Keratinocyte (primary cell): ENCODE results near the gene HOXC6. TPM values are rescaled to one million over a fixed set of nuclear protein-coding genes. Genes with fewer than 3 reads are reported as not detected.

Experiments
- DNase-seq: peaks from one replicate; pipeline ENCODE4 v3.0.0-alpha.2; 2011; ENCODE audit warnings: low read depth, missing footprints, low spot score
- FAIRE-seq: peaks from 2 replicates; lab custom pipeline; 2011; peaks lifted over from hg19 to GRCh38; lab: Jason Lieb, UNC
- H2AFZ ChIP-seq: 2 replicates; pipeline ENCODE4 v1.6.0; 2012; ENCODE audit warnings: low read length, control low read depth, inconsistent platforms; ENCODE audit not compliant: control insufficient read depth
- H3K27ac ChIP-seq: 2 replicates; pipeline ENCODE4 v1.5.1; 2011; ENCODE audit warnings: low read length; ENCODE audit not compliant: control insufficient read depth, insufficient read depth
- H3K27me3 ChIP-seq: 3 replicates; pipeline ENCODE4 v1.6.0; 2011; ENCODE audit warnings: low read length; ENCODE audit not compliant: control insufficient read depth, insufficient read depth; ENCODE audit errors: extremely low read depth
- H3K36me3 ChIP-seq, 2 experiments: 2 replicates in 1 of 2; 3 replicates in 1 of 2; pipeline ENCODE4 v1.5.1; 2011; ENCODE audit warnings: low read length in 2 of 2, mild to moderate bottlenecking in 1 of 2; ENCODE audit not compliant: control insufficient read depth in 2 of 2, insufficient read depth in 2 of 2; ENCODE audit errors: extremely low read depth in 1 of 2
- H3K4me1 ChIP-seq: 3 replicates; pipeline ENCODE4 v1.5.1; 2011; ENCODE audit warnings: low read length; ENCODE audit not compliant: control insufficient read depth, insufficient read depth; ENCODE audit errors: extremely low read depth
- H3K4me2 ChIP-seq: 3 replicates; pipeline ENCODE4 v1.6.0; 2011; ENCODE audit warnings: low read depth, low read length; ENCODE audit not compliant: control insufficient read depth, insufficient read depth; ENCODE audit errors: extremely low read depth
- H3K4me3 ChIP-seq, 3 experiments: fragments of 200-600 bp in 1 of 3; sonication (generic) in 1 of 3; 2 replicates in 2 of 3; 3 replicates in 1 of 3; pipeline ENCODE4 v1.5.1; 2011 to 2016; ENCODE audit warnings: low read length in 3 of 3, mild to moderate bottlenecking in 3 of 3, control low read depth in 2 of 3, inconsistent platforms in 1 of 3, low read depth in 1 of 3, mixed read lengths in 1 of 3, mixed run types in 1 of 3, moderate library complexity in 1 of 3; ENCODE audit not compliant: control insufficient read depth in 2 of 3, insufficient read depth in 2 of 3; ENCODE audit errors: extremely low read depth in 1 of 3
- H3K79me2 ChIP-seq: 2 replicates; pipeline ENCODE4 v1.6.0; 2012; ENCODE audit warnings: low read length; ENCODE audit not compliant: control insufficient read depth, insufficient read depth
- H3K9ac ChIP-seq: 3 replicates; pipeline ENCODE4 v1.6.0; 2011; ENCODE audit warnings: low read length; ENCODE audit not compliant: control insufficient read depth, insufficient read depth; ENCODE audit errors: extremely low read depth
- H3K9me1 ChIP-seq: 3 replicates; pipeline ENCODE4 v1.6.0; 2011; ENCODE audit warnings: low read length; ENCODE audit not compliant: control insufficient read depth, insufficient read depth; ENCODE audit errors: extremely low read depth
- H3K9me3 ChIP-seq: 2 replicates; pipeline ENCODE4 v1.5.1; 2012; ENCODE audit warnings: low read depth, low read length; ENCODE audit not compliant: control insufficient read depth
- H4K20me1 ChIP-seq: 3 replicates; pipeline ENCODE4 v1.6.0; 2011; ENCODE audit warnings: low read length; ENCODE audit not compliant: control insufficient read depth, insufficient read depth; ENCODE audit errors: extremely low read depth
- EZH2 ChIP-seq: IDR thresholded peaks from one replicate; pipeline ENCODE4 v1.6.1; 2012; ENCODE audit warnings: inconsistent platforms, mild to moderate bottlenecking, low read length, moderate library complexity
- dilution Hi-C: fragments of 300-500 bp; cut with MboI; formaldehyde crosslinking; loops from one replicate; pipeline ENCODE4 v1.7.0; 2020; ENCODE audit warnings: low sequenced_read_pairs; ENCODE audit not compliant: extremely low pct_ligation_motif_present
- polyA plus RNA-seq, 5 experiments: library from polyadenylated mRNA; depleted of rRNA in 3 of 5; stranded (reverse) in 3 of 5; stranded (forward) in 1 of 5; unstranded in 1 of 5; fragments of >200 nt; gene quantifications; 1 replicate in 1 of 5; 2 replicates in 3 of 5; 3 replicates in 1 of 5; pipeline versions ENCODE4 v1.2.1 to v1.2.3, GENCODE V29; 2011 to 2012; ENCODE audit warnings: missing spikeins in 2 of 5, low read depth in 1 of 5, low replicate concordance in 1 of 5
- TF ChIP-seq, protein P1 (sequence below), 3 experiments: IDR thresholded peaks in 1 of 3; conservative IDR thresholded peaks in 1 of 3; optimal IDR thresholded peaks in 1 of 3; 2 replicates in 2 of 3; 3 replicates in 1 of 3; pipeline versions ENCODE3 to v1.5.1; 2011; ENCODE audit warnings: low read length in 3 of 3, mild to moderate bottlenecking in 3 of 3, moderate library complexity in 2 of 3, control low read depth in 1 of 3, inconsistent platforms in 1 of 3; ENCODE audit not compliant: insufficient read depth in 2 of 3; ENCODE audit errors: extremely low read depth in 1 of 3

The HOXC6 gene
- polyA plus RNA-seq, 1 donor (not counting 4 experiments of a cell fraction or from before 2014, with no cell fraction given): 4.7 TPM

DNA sequence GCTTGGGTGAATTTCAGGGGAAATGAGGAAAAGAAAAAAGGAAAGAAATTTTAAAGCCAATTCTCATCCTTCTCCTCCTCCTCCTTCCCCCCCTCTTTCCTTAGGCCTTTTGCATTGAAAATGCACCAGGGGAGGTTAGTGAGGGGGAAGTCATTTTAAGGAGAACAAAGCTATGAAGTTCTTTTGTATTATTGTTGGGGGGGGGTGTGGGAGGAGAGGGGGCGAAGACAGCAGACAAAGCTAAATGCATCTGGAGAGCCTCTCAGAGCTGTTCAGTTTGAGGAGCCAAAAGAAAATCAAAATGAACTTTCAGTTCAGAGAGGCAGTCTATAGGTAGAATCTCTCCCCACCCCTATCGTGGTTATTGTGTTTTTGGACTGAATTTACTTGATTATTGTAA lies 27.3 kb downstream of the HOXC6 start:
- H2AFZ ChIP-seq: no peak overlapping the region
- no peak overlapping the region for H3K27ac ChIP-seq
- no peak overlapping the region for H3K9ac ChIP-seq
- dilution Hi-C loops: no loop called here
- no peaks in the 10 kb centered on the region for H3K9me1 ChIP-seq
- FAIRE-seq (no peak), DNase-seq (no peak)
- no peaks in the 10 kb centered on the region for H3K27me3 ChIP-seq
- no peak overlapping the region for H3K4me2 ChIP-seq
- H3K4me1 ChIP-seq: peaks cover 26% of the 10 kb centered on the region
- no peaks in the 10 kb centered on the region for H3K79me2 ChIP-seq
- TF ChIP-seq EZH2: no peak
- TF ChIP-seq, protein P1, sequence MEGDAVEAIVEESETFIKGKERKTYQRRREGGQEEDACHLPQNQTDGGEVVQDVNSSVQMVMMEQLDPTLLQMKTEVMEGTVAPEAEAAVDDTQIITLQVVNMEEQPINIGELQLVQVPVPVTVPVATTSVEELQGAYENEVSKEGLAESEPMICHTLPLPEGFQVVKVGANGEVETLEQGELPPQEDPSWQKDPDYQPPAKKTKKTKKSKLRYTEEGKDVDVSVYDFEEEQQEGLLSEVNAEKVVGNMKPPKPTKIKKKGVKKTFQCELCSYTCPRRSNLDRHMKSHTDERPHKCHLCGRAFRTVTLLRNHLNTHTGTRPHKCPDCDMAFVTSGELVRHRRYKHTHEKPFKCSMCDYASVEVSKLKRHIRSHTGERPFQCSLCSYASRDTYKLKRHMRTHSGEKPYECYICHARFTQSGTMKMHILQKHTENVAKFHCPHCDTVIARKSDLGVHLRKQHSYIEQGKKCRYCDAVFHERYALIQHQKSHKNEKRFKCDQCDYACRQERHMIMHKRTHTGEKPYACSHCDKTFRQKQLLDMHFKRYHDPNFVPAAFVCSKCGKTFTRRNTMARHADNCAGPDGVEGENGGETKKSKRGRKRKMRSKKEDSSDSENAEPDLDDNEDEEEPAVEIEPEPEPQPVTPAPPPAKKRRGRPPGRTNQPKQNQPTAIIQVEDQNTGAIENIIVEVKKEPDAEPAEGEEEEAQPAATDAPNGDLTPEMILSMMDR (optimal IDR thresholded peaks at IDR 0.05 in 1 of 3, IDR thresholded peaks at IDR 0.05 in 1 of 3, conservative IDR thresholded peaks at IDR 0.05 in 1 of 3; ENCODE audit: extremely low read depth in 1 of 3, insufficient read depth in 2 of 3, low read length in 3 of 3): no peak
- H3K4me3 ChIP-seq: no peak overlapping the region
- no peaks in the 10 kb centered on the region for H3K36me3 ChIP-seq
- H4K20me1 ChIP-seq: no peaks in the 10 kb centered on the region
- H3K9me3 ChIP-seq: no peaks in the 10 kb centered on the region

DNA sequence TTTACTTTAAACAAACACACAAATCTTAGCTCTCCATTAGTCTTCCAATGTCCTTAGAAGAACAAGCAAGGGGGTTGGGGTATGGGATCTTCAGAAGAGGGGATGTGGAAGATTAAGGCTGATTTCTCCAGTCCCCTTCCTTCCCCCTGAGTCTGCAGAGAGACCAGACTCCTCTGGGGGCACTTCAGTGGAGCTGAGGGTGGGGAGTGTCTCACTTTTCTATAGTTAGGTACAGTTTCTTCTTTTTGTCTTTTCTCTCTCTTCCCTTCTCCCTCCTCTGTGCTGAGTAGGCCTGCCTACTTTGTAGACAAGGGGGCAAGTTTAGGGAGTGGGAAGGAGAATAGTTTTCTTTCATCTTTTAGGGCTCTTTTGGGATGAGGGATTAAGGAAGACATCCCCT lies 27.9 kb downstream of the HOXC6 start:
- H3K27me3 ChIP-seq: no peaks in the 10 kb centered on the region
- H3K4me3 ChIP-seq: no peak overlapping the region

More for the DNA sequence above, 27.9 kb downstream of the HOXC6 start:
- TF ChIP-seq EZH2: no peak
- TF ChIP-seq, protein P1 (optimal IDR thresholded peaks at IDR 0.05 in 1 of 3, IDR thresholded peaks at IDR 0.05 in 1 of 3, conservative IDR thresholded peaks at IDR 0.05 in 1 of 3; ENCODE audit: extremely low read depth in 1 of 3, insufficient read depth in 2 of 3, low read length in 3 of 3): no peak
- Histone ChIP-seq H2AFZ (no peak overlapping the region), H4K20me1 (no peaks in the 10 kb centered on the region), H3K36me3 (no peaks in the 10 kb centered on the region), H3K9me1 (peaks cover 2% of the 10 kb centered on the region), H3K27ac (no peak overlapping the region), H3K79me2 (no peaks in the 10 kb centered on the region), H3K9ac (no peak overlapping the region), H3K9me3 (no peaks in the 10 kb centered on the region), H3K4me1 (peaks cover 27% of the 10 kb centered on the region), H3K4me2 (no peak overlapping the region)
- DNase-seq: no peak
- no peak for FAIRE-seq
- dilution Hi-C loops: no loop called here
